ENCODE data around the gene FBXL17. TPM values are rescaled to one million over a fixed set of nuclear protein-coding genes. Genes with fewer than 3 reads are reported as not detected.

The FBXL17 gene
- polyA plus RNA-seq, 1 of the 3 experiments (the other 2 are of a cell fraction) = 4.4 TPM

- whole genome bisulfite sequencing (ENCODE audit: low lambda C conversion rate) = 90% methylated on average over 2 of the region's 2 CpGs
- TF ChIP-seq YY1 (IDR thresholded peaks at IDR 0.05; ENCODE audit: low read depth) (no peak), NRF1 (IDR thresholded peaks at IDR 0.05; ENCODE audit: low read depth, low read length) (no peak), SMC3 (IDR thresholded peaks at IDR 0.05; ENCODE audit: low read depth, low read length) (no peak), GABPA (IDR thresholded peaks at IDR 0.05; ENCODE audit: low read depth) (no peak), MEF2A (IDR thresholded peaks at IDR 0.05; ENCODE audit: borderline replicate concordance, low read depth) (no peak), FOXJ3 (CRISPR knock-in tag; IDR thresholded peaks at IDR 0.05) (no peak), EP300 (IDR thresholded peaks at IDR 0.05; ENCODE audit: borderline replicate concordance in 1 of 2, low read depth in 1 of 2, low read length in 1 of 2) (no peak), MAX (IDR thresholded peaks at IDR 0.05; ENCODE audit: low read depth) (no peak), ZBTB33 (IDR thresholded peaks at IDR 0.05; ENCODE audit: borderline replicate concordance, low read depth) (no peak), EZH2phosphoT487 (IDR thresholded peaks at IDR 0.05; ENCODE audit: borderline replicate concordance, low read depth) (no peak), ELF1 (IDR thresholded peaks at IDR 0.05) (no peak), CHD2 (IDR thresholded peaks at IDR 0.05; ENCODE audit: low read length, partially characterized antibody) (no peak), RFX5 (IDR thresholded peaks at IDR 0.05; ENCODE audit: low read length) (no peak), TCF12 (IDR thresholded peaks at IDR 0.05) (no peak), FOSL2 (IDR thresholded peaks at IDR 0.05; ENCODE audit: borderline replicate concordance, low read depth) (no peak)
- Histone ChIP-seq H3K4me2 (no peak overlapping the region), H2AFZ (ENCODE audit: low read depth) (no peak overlapping the region), H3K4me3 (ENCODE audit: low read depth in 2 of 2, low read length in 1 of 2) (no peak overlapping the region), H3K79me2 (ENCODE audit: insufficient read depth) (no peaks in the 10 kb centered on the region), H3K9me2 (no peaks in the 10 kb centered on the region), H3K9me3 (no peaks in the 10 kb centered on the region), H3K9ac (no peak overlapping the region), H3K27me3 (ENCODE audit: insufficient read depth) (no peaks in the 10 kb centered on the region), H3F3A (replicated peaks; ENCODE audit: insufficient read depth) (no peaks in the 10 kb centered on the region), H3K27ac (ENCODE audit: low read depth in 2 of 2, low read length in 1 of 2) (no peak overlapping the region), H3K4me1 (ENCODE audit: control insufficient read depth in 1 of 2, insufficient read depth in 2 of 2, low read depth in 1 of 2, low read length in 1 of 2) (no peaks in the 10 kb centered on the region), H3K36me3 (replicated peaks in 1 of 2; ENCODE audit: control insufficient read depth in 1 of 2, insufficient read depth in 2 of 2, low read length in 1 of 2) (no peaks in the 10 kb centered on the region), H4K20me1 (ENCODE audit: insufficient read depth) (no peaks in the 10 kb centered on the region)
- ChIA-PET CTCF (no interaction called here), POLR2A (no interaction called here)
- DNase-seq = no peak
Measured at GRCh38 chr5:107993341-107993740, 388.6 kb downstream of the FBXL17 start.

GRCh38 chr5:107990881-107991810, 390.8 kb downstream of the FBXL17 start:
- Histone ChIP-seq H3K36me3 (replicated peaks in 1 of 2; ENCODE audit: control insufficient read depth in 1 of 2, insufficient read depth in 2 of 2, low read length in 1 of 2) (no peaks in the 10 kb centered on the region), H3K9ac (no peak overlapping the region), H3K4me1 (ENCODE audit: control insufficient read depth in 1 of 2, insufficient read depth in 2 of 2, low read depth in 1 of 2, low read length in 1 of 2) (no peaks in the 10 kb centered on the region), H2AFZ (ENCODE audit: low read depth) (no peak overlapping the region), H3K27me3 (ENCODE audit: insufficient read depth) (no peaks in the 10 kb centered on the region), H3K9me2 (no peaks in the 10 kb centered on the region; the same call in 1 of the 2 replicates), H3K9me3 (no peaks in the 10 kb centered on the region), H3K79me2 (ENCODE audit: insufficient read depth) (no peaks in the 10 kb centered on the region), H3K27ac (ENCODE audit: low read depth in 2 of 2, low read length in 1 of 2) (no peak overlapping the region), H3F3A (replicated peaks; ENCODE audit: insufficient read depth) (no peaks in the 10 kb centered on the region), H4K20me1 (ENCODE audit: insufficient read depth) (no peaks in the 10 kb centered on the region), H3K4me2 (no peak overlapping the region), H3K4me3 (ENCODE audit: low read depth in 2 of 2, low read length in 1 of 2) (no peak overlapping the region)
- POLR2A ChIA-PET = no interaction called here
- CTCF ChIA-PET = interaction anchor here (1.6 kb wide), 1 partner anchor 17 kb away, joined by 3 read pairs; no protein-coding TSS in a partner anchor
- WGBS (ENCODE audit: low lambda C conversion rate) = 88% methylated on average over 7 of the region's 7 CpGs
- no peak for DNase-seq
- TF ChIP-seq ELF1 (IDR thresholded peaks at IDR 0.05) = no peak
- TF ChIP-seq FOXM1 (IDR thresholded peaks at IDR 0.05; ENCODE audit: low read depth) = no peak
- TF ChIP-seq POLR2AphosphoS5 (IDR thresholded peaks at IDR 0.05; ENCODE audit: low read depth, low read length) = no peak
- no peak for TF ChIP-seq RFX5 (IDR thresholded peaks at IDR 0.05; ENCODE audit: low read length)
- TF ChIP-seq ZBTB33 (IDR thresholded peaks at IDR 0.05; ENCODE audit: borderline replicate concordance, low read depth) = no peak
- no peak for TF ChIP-seq REST (IDR thresholded peaks at IDR 0.05; ENCODE audit: low read depth, low read length)
- no peak for TF ChIP-seq SMC3 (IDR thresholded peaks at IDR 0.05; ENCODE audit: low read depth, low read length)

Measured in SK-N-SH (cell line).